Right lobe of liver (tissue), 6 donors: ENCODE results near the gene TNIP2. TPM values are rescaled to one million over a fixed set of nuclear protein-coding genes. Genes with fewer than 3 reads are reported as not detected.
"Not testable (repeated sequence)": the region's sequence is repeated elsewhere in the genome, so short reads cannot be mapped to it uniquely, and the experiment has no call there.

Source experiments
- ATAC-seq, 4 donors: fragments of 200-7000 bp; cut with Tn5 transposase; one replicate each; pipeline ENCODE4 v1.9.1; 2020; ENCODE audit warnings: mild to moderate bottlenecking in 4 of 4, moderate library complexity in 4 of 4
- DNase-seq, 3 donors: peaks; one replicate each; pipeline ENCODE4 v3.0.0-alpha.2; 2020
- H3K27ac ChIP-seq, 3 donors: fragments of 200-600 bp; one replicate each; pipeline ENCODE4 v1.8.0; 2022
- H3K27me3 ChIP-seq, 2 donors: fragments of 200-600 bp; one replicate each; pipeline ENCODE4 v1.8.0; 2022
- H3K36me3 ChIP-seq, 4 donors: fragments of 200-600 bp; sonication (generic) in 1 of 4; one replicate each; pipeline versions ENCODE4 v1.5.1 to v1.8.0; 2017 to 2022; ENCODE audit warnings: control low read depth in 1 of 4
- H3K4me1 ChIP-seq, 4 donors: fragments of 200-600 bp; sonication (generic) in 1 of 4; one replicate each; pipeline versions ENCODE4 v1.5.1 to v1.8.0; 2017 to 2022; ENCODE audit warnings: control low read depth in 1 of 4
- H3K4me3 ChIP-seq, 3 donors: fragments of 200-600 bp; one replicate each; pipeline ENCODE4 v1.8.0; 2022
- H3K9me3 ChIP-seq, 4 donors: fragments of 200-600 bp; sonication (generic) in 1 of 4; one replicate each; pipeline versions ENCODE4 v1.5.1 to v1.8.0; 2017 to 2022; ENCODE audit warnings: control low read depth in 1 of 4
- POLR2A ChIP-seq: fragments of 450-650 bp; IDR thresholded peaks from one replicate; pipeline ENCODE4 v1.6.1; 2017; ENCODE audit warnings: antibody characterized with exemption, mild to moderate bottlenecking
- WGBS: methylation state at CpG from one replicate; pipeline ENCODE4 v1.1.6; 2018; ENCODE audit warnings: low coverage, low lambda C conversion rate; ENCODE audit not compliant: insufficient coverage; ENCODE audit errors: missing lambda C conversion rate; 5-methylcytosine and 5-hydroxymethylcytosine counted together
- intact Hi-C, 2 donors: fragments of 100-400 bp; cut with DNase I; formaldehyde crosslinking; loops; one replicate each; pipeline versions ENCODE4 v1.11.2 to v1.14.1; 2022
- total RNA-seq, 6 experiments: library from RNA; depleted of rRNA in 2 of 6; stranded (reverse); fragments of >200 nt in 2 of 6; fragmentation: NEBNext Ultra II Directional in 3 of 6; extraction: Animal tissue kit (Norgen Biotek cat#: 25700) in 3 of 6; gene quantifications; one replicate each; pipeline versions ENCODE4 v1.1.0 to v1.2.4, GENCODE V29; 2016 to 2023
- TF ChIP-seq, protein P1 (sequence below), 4 donors: fragments of 200-600 bp in 3 of 4; fragments of 450-650 bp in 1 of 4; IDR thresholded peaks; one replicate each; pipeline versions ENCODE4 v1.5.1 to v1.8.0; 2016 to 2022; ENCODE audit warnings: antibody characterized with exemption in 4 of 4, mild to moderate bottlenecking in 2 of 4
- donor health status: DM: no; HTN: yes; CAD: no.
- donor health status: DM: no; HTN: no; CAD: no.
- donor health status: DM: no; HTN: no; CAD: no.
- donor health status: DM: no; HTN: yes; CAD: no.
- donor health status: DM: no; HTN: yes; CAD: no.

TNIP2 gene
- total RNA-seq, 6 experiments from 2014 or later: 9.7 to 40.6 (median 18.8) TPM

DNA sequence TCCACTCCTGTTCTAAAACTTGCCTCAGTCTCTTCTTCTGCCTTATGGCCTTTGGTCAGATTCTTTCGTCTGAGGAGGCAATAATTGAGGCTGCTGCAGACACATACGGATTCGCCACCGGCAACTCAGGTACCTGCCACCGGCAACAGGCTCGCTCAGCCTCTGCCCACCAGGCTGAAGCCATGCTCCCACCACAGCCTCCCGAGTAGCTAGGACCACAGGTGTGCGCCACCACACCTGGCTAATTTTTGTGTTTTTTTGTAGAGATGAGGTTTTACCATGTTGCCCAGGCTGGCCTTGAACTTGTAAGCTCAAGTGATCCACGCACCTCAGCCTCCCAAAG lies 26.6 kb downstream of the TNIP2 start:
- intact Hi-C loops: no loop called here
- DNase-seq: no peak
- no peaks in the 10 kb centered on the region for H3K4me1 ChIP-seq
- no peaks in the 10 kb centered on the region for H3K27me3 ChIP-seq
- no peak overlapping the region for H3K27ac ChIP-seq
- no peak for ATAC-seq
- WGBS: 80% methylated on average over 2 of the region's 9 CpGs
- TF ChIP-seq, protein P1, sequence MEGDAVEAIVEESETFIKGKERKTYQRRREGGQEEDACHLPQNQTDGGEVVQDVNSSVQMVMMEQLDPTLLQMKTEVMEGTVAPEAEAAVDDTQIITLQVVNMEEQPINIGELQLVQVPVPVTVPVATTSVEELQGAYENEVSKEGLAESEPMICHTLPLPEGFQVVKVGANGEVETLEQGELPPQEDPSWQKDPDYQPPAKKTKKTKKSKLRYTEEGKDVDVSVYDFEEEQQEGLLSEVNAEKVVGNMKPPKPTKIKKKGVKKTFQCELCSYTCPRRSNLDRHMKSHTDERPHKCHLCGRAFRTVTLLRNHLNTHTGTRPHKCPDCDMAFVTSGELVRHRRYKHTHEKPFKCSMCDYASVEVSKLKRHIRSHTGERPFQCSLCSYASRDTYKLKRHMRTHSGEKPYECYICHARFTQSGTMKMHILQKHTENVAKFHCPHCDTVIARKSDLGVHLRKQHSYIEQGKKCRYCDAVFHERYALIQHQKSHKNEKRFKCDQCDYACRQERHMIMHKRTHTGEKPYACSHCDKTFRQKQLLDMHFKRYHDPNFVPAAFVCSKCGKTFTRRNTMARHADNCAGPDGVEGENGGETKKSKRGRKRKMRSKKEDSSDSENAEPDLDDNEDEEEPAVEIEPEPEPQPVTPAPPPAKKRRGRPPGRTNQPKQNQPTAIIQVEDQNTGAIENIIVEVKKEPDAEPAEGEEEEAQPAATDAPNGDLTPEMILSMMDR (IDR thresholded peaks at IDR 0.05): no peak
- TF ChIP-seq POLR2A: no peak
- H3K36me3 ChIP-seq: peaks cover 0 to 15% (median 6%) of the 10 kb centered on the region in 4 donors
- H3K9me3 ChIP-seq: no peaks in the 10 kb centered on the region
- H3K4me3 ChIP-seq: no peak overlapping the region

DNA sequence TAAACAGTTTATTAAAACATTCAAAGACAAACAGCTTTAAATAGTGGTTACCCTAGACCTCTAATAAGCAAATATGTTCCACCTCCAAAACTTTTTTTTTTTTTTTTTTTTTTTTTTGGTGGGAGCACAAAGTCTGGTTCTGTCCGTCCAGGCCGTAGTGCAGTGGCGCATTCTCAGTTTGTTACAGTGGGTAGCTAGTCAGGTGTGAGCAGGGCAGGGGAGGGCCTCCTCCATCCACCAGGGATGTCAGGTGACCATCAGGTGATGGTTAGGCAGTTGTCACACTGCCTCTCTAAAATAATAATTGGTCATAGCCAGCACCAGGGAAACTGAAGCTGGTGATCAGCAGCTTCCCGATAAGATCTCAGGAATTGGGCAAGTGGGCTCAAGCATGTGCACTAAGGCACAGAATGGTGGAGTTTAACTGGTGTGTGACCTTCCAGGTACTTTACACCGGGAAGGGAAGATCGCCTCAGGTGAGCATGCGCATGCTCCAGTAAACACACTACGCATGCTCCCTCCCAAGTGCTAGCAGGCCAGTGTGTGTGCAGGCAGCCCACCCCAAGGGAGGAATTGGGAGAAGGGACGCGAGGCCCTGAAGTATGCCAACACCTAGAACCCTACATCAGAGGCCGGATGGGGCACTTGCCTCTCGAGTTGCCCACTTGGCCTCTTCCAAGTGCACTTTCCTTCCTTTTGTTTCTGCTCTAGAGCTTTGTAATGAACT lies 27.2 kb downstream of the TNIP2 start:
- no peaks in the 10 kb centered on the region for H3K4me1 ChIP-seq
- no peaks in the 10 kb centered on the region for H3K27me3 ChIP-seq
- TF ChIP-seq POLR2A: no peak
- TF ChIP-seq, protein P1 (IDR thresholded peaks at IDR 0.05): no peak
- intact Hi-C loops: no loop called here
- no peak overlapping the region for H3K4me3 ChIP-seq
- DNase-seq (no peak), ATAC-seq (no peak)
- WGBS: 90% methylated on average over 6 of the region's 12 CpGs
- H3K36me3 ChIP-seq: peaks cover 0 to 15% (median 6%) of the 10 kb centered on the region in 4 donors
- H3K9me3 ChIP-seq: no peaks in the 10 kb centered on the region
- no peak overlapping the region for H3K27ac ChIP-seq

DNA sequence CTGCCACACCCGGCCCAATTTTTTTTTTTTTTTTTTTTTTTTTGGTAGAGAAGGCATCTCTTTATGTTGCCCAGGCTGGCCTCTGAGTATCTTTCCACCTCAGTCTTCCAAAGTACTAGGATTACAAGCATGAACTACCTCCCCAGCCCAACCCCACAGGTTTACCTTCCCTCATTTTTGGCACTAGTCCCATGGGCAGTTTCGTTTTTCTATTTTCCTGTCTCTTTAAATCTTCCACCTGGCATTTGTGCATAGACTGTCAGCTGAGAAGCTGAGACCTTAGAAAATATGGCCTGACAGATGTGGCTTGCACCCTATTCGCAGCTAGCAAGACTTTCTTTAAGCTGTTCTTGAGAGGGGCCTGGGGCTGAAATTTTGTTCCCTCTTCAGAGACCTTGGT lies 27.9 kb downstream of the TNIP2 start:
- no peak for TF ChIP-seq POLR2A
- TF ChIP-seq, protein P1 (IDR thresholded peaks at IDR 0.05): no peak
- WGBS: 92% methylated on average over 2 of the region's 3 CpGs
- peaks cover 0 to 11% (median 6%) of the 10 kb centered on the region in 4 donors for H3K36me3 ChIP-seq
- no peaks in the 10 kb centered on the region for H3K27me3 ChIP-seq
- DNase-seq: no peak
- no peak overlapping the region for H3K4me3 ChIP-seq
- no peaks in the 10 kb centered on the region for H3K4me1 ChIP-seq
- intact Hi-C loops: no loop called here
- ATAC-seq: no peak
- H3K9me3 ChIP-seq: no peaks in the 10 kb centered on the region
- no peak overlapping the region for H3K27ac ChIP-seq

DNA sequence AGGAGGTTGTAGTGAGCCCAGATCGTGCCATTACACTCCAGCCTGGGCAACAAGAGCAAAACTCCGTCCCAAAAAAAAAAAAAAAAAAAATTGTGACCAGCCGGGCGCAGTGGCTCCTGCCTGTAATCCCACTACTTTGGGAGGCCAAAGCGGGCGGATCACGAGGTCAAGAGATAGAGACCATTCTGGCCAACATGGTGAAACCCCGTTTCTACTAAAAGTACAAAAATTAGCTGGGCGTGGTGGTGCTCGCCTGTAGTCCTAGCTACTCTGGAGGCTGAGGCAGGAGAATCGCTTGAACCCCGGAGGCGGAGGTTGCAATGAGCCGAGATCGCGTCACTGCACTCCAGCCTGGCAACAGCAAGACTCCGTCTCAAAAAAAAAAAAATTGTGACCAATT lies 29.3 kb downstream of the TNIP2 start:
- ATAC-seq, H3K27me3 ChIP-seq, H3K4me3 ChIP-seq, intact Hi-C loops, DNase-seq, H3K36me3 ChIP-seq, H3K27ac ChIP-seq, H3K9me3 ChIP-seq, H3K4me1 ChIP-seq: not testable (repeated sequence)
- 96% methylated on average over 16 of the region's 17 CpGs for WGBS

DNA sequence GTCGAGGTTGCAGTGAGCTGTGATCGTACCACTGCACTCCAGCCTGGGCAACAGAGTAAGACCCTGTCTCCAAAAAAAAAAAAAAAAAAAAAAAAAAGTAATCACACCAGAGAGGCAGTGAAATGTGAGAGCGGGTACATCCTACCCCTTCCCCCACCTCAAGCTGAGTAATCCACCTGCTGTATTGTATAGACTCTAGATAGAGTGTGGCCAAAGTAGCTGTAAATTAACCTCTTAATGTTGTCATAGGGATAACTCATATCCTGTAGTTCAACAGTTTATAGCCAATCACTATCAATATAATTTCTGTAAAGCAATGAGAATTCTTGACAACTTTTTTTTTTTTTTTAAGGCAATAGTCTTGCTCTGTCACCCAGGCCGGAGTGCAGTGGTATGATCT lies 30.8 kb downstream of the TNIP2 start:
- H3K27me3 ChIP-seq: no peaks in the 10 kb centered on the region
- H3K4me3 ChIP-seq: no peak overlapping the region
- ATAC-seq: no peak
- H3K9me3 ChIP-seq: no peaks in the 10 kb centered on the region
- DNase-seq: no peak
- H3K36me3 ChIP-seq: peaks cover 0 to 5% (median 3%) of the 10 kb centered on the region in 4 donors
- intact Hi-C loops: no loop called here
- no peak overlapping the region for H3K27ac ChIP-seq
- TF ChIP-seq, protein P1 (IDR thresholded peaks at IDR 0.05): no peak
- no peak for TF ChIP-seq POLR2A
- 100% methylated on average over 1 of the region's 4 CpGs for WGBS
- no peaks in the 10 kb centered on the region for H3K4me1 ChIP-seq
